SU-DHL-6 (cell line): ENCODE measurements around the gene ABCA5.

Experiments
- EZH2phosphoT487 ChIP-seq: fragments of 200-600 bp; sonication (generic), shearing (Covaris generic); conservative IDR thresholded peaks from 2 replicates; pipeline ENCODE4 v1.6.1; 2018; ENCODE audit warnings: mild to moderate bottlenecking, antibody characterized with exemption, low read length, moderate library complexity, mixed read lengths
- TF ChIP-seq, protein P1 (sequence below): fragments of 200-600 bp; sonication (generic); IDR thresholded peaks from one replicate; pipeline ENCODE4 v1.5.1; 2017; ENCODE audit warnings: antibody characterized with exemption, mild to moderate bottlenecking, low read length, moderate library complexity; ENCODE audit not compliant: insufficient read depth, poor library complexity, severe bottlenecking

DNA sequence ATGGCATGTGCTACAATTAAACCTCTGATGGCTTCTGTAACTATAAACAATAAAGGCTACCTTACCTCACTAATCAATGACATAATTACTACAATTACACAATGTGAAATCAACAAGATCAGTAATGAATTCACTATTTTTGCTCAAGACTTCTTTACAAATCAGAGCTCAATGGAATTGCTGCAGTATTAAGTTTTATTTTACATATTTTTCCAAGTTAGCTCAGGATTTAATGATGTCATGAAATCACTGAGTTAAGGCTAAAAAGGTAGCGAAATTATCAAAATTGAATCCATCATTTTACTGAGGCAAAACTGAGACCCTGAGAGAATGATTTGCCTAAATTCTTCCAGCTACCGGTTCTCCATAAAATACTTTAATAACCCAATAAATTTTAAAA lies 21.8 kb downstream of the ABCA5 start:
- TF ChIP-seq, protein P1, sequence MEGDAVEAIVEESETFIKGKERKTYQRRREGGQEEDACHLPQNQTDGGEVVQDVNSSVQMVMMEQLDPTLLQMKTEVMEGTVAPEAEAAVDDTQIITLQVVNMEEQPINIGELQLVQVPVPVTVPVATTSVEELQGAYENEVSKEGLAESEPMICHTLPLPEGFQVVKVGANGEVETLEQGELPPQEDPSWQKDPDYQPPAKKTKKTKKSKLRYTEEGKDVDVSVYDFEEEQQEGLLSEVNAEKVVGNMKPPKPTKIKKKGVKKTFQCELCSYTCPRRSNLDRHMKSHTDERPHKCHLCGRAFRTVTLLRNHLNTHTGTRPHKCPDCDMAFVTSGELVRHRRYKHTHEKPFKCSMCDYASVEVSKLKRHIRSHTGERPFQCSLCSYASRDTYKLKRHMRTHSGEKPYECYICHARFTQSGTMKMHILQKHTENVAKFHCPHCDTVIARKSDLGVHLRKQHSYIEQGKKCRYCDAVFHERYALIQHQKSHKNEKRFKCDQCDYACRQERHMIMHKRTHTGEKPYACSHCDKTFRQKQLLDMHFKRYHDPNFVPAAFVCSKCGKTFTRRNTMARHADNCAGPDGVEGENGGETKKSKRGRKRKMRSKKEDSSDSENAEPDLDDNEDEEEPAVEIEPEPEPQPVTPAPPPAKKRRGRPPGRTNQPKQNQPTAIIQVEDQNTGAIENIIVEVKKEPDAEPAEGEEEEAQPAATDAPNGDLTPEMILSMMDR: no peak
- no peak for TF ChIP-seq EZH2phosphoT487
